ENCODE results near the gene ARID2. TPM values are rescaled to one million over a fixed set of nuclear protein-coding genes. Genes with fewer than 3 reads are reported as not detected.

Gene ARID2
- polyA plus RNA-seq, 12 donors: 14.6 to 26.5 (median 20.0) TPM; not detected in 1

DNA sequence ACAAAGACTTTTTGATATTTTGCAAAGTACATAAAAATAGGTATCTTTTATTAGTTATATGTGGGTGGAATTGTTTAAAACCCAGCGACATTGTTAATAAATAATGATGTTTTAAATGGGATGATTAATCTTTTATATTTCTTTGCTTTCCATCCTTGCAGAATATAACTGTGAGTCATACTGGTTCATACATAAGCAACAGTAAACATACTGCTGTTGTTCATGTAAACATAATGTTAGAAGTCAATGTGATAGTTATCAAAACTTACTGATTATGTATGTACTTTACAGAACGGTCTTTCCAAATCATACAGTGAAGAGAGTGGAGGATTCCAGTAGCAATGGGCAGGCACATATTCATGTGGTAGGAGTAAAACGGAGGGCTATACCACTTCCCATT lies 119.8 kb downstream of the ARID2 start:
- DNase-seq: no peak

- no peak for DNase-seq
Measured at GRCh38 chr12:45850302-45850701, 120.8 kb downstream of the ARID2 start.

GRCh38 chr12:45852508-45852907 lies 123.0 kb downstream of the ARID2 start:
- DNase-seq: peak; percentile 23

GRCh38 chr12:45853550-45853949 lies 124.0 kb downstream of the ARID2 start:
- no peak for DNase-seq

DNA sequence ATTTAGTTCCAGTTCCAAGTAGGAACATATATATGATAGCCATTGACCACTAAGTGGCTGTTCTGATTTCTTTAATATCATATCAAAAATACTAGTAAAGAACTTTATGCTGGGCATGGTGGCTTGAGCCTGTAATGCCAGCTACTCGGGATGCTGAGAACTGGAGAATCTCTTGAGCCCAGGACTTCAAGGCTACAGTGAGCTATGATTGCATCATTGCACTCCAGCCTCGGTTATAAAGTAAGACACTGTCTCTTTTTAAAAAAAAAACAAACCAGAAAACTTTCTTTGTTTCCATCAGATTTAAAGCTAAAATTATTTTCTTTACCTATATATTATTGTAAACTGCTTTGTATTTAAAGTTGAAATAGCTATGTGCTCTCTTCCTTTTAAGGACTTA lies 133.8 kb downstream of the ARID2 start:
- DNase-seq: no peak

- no peak for DNase-seq
Measured at GRCh38 chr12:45866299-45866698, 136.8 kb downstream of the ARID2 start.

DNA sequence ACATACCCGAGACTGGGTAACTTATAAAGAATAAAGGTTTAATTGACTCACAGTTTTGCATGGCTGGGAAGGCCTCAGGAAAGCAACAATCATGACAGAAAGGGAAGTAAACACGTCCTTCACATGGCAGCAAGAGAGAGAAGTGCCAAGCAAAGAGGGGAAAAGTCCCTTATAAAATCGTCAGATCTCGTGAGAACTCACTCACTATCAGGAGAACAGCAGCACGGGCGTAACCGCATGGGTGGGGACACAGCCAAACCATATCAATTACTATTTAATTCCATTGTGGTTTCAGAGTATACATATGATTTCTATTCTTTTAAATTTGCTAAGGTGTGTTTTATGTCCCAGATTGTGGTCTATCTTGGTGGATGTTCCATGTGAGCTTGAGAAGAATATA lies 142.9 kb downstream of the ARID2 start:
- no peak for DNase-seq

DNA sequence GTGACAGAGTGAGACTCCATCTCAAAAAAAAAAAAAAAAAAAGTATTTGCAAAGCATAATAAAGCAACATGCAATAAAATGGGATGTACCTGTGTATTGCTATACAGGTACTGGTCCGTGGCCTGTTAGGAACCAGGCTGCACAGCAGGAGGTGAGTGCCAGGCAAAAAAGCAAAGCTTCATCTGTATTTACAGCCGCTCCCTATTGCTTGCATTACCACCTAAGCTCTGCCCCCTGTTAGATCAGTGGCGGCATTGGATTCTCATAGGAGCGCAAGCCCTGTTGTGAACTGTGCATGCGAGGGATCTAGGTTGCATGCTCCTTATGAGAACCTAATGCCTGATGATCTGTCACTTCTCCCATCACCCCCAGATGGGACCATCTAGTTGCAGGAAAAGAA lies 147.6 kb downstream of the ARID2 start:
- DNase-seq: no peak

- DNase-seq: no peak
Measured at GRCh38 chr12:45878630-45879255, 149.2 kb downstream of the ARID2 start.

- DNase-seq: no peak
Measured at GRCh38 chr12:45879363-45879895, 149.9 kb downstream of the ARID2 start.

- no peak for DNase-seq
Measured at GRCh38 chr12:45880533-45880932, 151.0 kb downstream of the ARID2 start.

DNA sequence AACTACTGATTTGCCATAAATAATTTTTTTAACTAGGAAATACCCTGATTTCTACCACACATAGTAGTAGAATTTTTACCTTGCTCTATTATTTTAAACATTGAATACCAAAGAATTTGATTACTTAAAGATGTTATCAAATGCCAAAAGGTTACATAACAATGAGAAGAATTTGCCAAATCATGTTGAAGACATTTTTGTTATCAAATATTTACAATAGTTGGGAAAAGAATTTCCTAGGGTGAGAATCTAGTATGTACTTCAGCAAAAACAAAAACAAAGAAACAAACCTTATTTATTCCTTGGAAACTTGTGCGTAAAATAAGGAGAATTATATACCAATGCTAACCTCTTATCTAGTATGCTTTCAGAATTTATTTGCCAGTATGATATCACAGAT lies 153.7 kb downstream of the ARID2 start:
- no peak for DNase-seq

DNA sequence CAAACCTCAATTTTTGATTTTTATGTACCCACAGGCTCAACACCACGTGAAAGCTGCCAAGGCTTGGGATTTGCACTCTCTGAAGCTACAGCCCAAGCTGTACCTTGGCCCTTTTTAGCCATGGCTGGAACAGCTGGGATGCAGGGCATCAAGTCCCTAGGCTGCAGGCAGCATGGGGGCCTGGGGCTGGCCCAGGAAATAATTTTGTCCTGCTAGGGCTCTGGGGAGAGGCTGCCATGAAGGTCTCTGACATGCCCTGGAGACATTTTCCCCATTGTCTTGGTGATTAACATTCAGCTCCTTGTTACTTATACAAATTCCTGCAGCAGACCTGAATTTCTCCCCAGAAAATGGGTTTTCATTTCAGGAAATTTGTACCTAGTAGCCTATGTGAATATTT lies 157.2 kb downstream of the ARID2 start:
- DNase-seq: no peak

- no peak for DNase-seq
Measured at GRCh38 chr12:45887544-45887943, 158.0 kb downstream of the ARID2 start.

DNA sequence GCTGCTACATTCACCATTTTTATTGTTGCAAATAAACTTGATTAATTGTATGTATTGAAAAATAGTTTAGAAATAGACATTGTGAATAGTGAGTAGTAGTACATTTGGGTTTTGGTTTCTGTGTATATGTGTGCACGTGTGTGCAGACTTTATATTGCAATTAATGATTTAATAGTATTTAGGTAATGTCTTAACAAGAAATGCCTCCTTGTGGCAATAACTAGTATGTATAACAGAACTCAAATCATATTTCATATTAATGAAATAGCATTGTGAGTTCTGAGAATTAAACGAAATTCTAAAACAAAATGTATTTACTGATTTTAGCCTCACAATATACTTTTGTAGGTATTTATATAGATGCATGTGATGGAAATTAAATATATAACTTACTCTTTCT lies 160.8 kb downstream of the ARID2 start:
- DNase-seq: no peak

GRCh38 chr12:45893240-45893639 lies 163.7 kb downstream of the ARID2 start:
- DNase-seq: no peak

DNA sequence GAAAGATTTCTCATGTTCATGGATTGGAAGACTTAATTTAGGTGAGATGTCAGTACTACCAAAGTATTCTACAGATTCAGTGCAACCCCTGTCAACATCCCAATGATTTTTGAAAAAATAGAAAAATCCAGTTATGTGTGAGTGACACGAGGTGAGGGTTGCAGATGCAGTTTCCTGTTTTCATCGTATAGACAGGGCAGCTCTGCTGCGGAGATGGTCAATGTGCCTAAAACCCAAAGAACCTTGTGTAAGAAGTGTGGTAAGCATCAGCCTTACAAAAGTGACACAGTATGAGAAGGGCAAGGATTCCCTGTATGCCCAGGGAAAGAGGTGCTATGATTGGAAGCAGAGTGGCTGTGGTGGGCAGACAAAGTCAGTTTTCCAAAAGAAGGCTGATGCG lies 166.5 kb downstream of the ARID2 start:
- no peak for DNase-seq

DNA sequence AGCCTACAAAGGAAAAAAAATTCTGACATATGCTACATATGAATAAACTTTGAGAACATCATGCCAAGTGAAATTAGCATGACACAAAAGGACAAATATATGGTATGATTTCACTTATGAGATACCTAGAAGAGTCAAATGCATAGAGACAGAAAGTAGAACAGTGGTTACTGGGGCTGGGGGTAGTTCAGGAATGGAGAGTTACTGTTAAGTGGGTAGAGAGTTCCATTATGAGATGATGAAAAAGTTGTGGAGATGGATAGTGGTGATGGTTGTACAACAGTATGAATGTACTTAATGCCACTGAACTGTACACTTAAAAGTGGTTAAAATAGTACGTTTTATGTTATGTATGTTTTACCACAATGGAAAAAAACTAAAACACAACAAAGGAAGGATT lies 168.6 kb downstream of the ARID2 start:
- DNase-seq: no peak

DNA sequence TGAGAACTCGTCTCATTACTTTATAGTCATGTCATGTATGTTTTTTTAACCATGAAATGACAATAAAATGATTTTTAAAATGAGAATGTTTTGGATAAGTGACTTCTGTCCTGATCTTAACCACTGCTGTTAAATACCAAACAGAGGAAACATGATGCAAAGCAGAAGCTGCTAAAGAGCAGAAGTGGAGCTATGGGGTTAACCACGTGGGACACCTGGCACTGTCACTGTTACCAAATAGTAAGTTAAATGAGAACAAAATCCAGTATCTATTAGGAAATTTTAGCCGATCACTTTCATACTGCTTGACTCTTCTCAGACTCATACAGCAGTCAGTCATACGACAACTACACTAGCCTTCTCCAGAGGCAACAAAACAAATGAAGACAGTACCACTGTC lies 178.4 kb downstream of the ARID2 start:
- no peak for DNase-seq

DNA sequence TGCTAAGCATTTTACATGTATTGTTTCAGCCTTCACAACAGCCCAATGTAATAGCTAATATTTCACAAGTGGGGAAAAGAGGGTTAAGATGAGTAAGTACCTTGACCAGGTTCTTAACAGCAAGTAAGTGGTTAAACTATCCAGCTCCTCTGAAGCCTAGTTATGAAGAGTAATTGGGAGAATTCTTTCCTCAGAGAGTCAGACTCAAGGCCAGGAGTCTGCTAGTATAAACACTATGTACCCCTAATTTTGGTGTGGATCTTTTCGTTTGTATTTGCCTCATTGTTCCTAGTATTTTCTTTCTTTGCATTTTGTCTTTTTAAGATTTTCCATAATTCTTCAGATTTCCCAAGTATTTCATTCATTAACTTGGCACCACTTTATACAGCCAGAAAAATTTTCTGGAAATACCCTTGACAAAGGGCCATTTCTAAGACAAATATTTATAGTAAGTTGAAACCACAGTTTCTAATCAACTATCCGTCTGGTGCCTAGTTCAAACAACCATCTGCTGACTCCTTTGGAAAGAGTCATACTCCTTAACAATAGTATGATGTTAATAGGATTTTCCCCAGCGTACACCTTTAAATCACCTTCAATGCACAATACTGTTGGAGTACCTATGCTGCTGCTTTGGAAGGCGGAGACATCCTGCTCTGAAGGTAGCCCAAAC lies 179.7 kb downstream of the ARID2 start:
- DNase-seq: no peak

DNA sequence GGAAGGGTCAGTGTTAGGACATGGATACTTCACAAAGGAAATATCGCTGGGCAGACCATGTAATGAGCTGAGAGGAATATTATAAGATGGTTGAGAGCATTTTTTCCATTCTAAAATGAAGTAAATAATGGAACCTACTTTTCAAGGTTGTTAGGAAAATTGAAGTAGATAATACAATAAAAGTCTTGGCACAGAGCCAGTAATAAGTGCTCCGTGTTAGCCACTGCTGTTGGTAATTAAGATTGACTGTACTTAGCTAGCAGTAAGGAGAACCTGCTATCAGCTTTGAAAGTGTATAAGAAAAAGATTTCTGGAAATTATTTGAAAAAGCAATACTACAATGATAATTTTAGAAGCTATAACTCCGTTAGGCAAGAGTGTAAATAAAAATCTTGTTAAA lies 183.3 kb downstream of the ARID2 start:
- no peak for DNase-seq

- DNase-seq: no peak
Measured at GRCh38 chr12:45913631-45914030, 184.1 kb downstream of the ARID2 start.

GRCh38 chr12:45914090-45914489 lies 184.6 kb downstream of the ARID2 start:
- DNase-seq: no peak

GRCh38 chr12:45915405-45915804 lies 185.9 kb downstream of the ARID2 start:
- DNase-seq: no peak

Measured in muscle of arm (tissue), 12 donors.